AG08396 (cell line): ENCODE results near the gene LGALSL.

Source experiments
- DNase-seq: peaks from one replicate; pipeline ENCODE4 v3.0.0; 2012; ENCODE audit warnings: low spot score, mixed read lengths

LGALSL gene

DNA sequence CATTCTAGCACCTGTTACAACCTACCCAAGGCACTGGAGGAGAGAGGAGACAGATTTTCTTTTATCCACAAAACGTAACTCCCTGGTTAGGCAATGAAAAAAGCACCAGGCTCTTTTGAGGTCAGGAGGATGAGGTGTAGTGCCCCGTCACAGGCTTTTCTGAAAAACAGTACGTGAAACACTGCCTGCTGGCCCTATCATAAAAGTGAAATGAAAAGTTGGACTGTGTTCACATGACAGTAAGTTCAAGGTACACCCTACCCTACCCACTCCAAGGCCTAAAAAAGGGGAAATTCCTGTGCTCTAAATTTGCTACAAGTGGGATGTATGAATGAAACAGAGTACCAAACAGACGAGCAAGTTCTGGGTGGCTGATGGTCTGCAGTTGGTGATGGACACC lies 17.6 kb downstream of the LGALSL start:
- DNase-seq, result no peak

DNA sequence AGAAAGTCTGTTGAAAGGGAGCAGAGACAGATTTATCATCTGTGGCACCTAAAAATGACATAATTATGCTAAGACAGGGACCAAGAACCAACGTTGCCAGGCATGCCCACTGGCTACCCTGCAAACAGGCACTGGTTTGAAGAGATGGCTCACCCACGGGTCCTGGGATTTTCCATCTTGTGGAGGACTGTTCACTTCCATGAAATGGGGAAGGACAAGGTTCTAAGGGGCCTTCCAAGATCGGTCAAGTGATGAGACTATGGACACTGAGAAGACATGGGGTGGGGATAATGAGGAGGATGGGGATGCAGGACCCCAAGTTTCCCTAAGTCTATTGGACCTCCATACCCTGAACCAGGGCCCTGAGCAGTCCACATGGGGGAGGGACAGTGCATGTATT lies 18.9 kb downstream of the LGALSL start:
- no peak for DNase-seq

DNA sequence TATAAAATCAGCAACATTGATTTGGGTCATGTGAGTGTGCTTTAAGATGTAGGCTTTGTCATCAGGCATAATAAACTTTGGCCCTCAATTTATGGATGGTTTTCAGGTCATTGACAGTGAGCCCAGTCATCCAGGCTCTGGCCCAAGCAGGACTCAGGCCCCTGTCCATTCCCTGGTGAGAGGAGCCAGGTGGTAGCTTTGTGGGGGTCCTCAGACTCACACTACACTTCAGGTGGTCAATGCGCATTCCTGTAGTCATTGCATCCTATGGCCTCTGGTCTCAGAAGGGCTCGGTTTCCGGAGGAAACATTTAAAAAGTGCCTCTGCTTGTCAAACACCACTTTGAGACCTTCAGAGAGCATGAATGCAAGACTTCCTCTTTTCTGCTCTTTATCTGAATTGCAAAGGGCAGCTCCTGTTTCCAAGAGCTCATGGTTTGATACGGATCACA lies 20.2 kb downstream of the LGALSL start:
- DNase-seq, result no peak

DNA sequence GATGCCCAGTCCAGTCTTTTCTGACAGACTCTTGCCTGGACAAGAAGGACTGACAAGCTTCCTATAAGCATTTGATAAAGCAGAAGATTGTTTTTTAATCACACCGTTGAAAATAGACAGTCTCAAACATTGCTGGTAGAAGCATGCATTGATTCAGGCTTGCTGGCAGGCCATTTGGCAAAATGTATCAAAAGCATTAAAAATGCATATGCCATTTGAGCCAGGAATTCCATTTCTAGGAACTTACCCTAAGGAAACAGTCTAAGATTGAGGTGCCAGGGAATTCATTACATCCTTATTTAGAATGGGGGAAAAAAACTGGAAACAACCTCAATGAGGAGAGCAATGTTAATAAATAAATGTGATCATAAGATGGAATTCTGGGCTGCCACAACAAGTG lies 20.7 kb downstream of the LGALSL start:
- no peak for DNase-seq

DNA sequence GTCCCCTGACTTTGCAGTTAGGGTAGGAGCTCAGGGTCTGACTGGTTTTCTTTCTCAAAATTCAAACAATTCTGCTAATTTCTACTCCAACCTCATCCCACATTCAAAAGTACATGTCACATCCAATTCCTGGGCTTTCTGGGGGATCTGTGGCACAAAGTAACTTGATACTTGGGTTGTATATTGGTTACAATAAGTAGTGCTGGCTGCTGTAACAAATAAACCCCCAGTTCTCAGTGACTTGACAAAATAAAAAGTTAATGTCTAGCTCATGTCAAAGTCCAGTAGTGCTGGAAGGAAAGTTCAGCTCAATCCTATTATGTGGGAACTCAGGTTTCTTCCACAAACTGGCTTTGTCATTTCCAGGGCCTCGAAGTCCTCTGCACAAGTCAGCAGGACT lies 23.1 kb downstream of the LGALSL start:
- DNase-seq, result no peak

DNA sequence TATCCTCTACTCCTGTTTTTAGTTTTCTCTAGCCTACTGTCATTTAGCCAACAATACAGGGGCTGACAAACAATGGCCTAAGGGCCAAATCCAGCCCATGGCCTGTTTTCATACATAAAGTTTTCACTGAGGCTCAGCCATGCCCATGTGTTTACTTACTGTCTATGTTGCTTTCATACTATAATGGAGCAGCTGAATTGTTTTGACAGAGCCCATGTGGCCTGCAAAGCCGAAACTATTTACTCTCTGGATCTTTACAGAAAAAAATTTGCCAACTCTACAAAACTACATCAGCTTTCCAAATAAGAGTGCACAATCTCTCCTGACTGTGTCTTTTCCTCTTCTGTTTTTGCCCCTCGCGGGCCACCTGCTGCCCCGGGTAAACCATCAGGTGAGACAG lies 24.0 kb downstream of the LGALSL start:
- DNase-seq, result no peak

DNA sequence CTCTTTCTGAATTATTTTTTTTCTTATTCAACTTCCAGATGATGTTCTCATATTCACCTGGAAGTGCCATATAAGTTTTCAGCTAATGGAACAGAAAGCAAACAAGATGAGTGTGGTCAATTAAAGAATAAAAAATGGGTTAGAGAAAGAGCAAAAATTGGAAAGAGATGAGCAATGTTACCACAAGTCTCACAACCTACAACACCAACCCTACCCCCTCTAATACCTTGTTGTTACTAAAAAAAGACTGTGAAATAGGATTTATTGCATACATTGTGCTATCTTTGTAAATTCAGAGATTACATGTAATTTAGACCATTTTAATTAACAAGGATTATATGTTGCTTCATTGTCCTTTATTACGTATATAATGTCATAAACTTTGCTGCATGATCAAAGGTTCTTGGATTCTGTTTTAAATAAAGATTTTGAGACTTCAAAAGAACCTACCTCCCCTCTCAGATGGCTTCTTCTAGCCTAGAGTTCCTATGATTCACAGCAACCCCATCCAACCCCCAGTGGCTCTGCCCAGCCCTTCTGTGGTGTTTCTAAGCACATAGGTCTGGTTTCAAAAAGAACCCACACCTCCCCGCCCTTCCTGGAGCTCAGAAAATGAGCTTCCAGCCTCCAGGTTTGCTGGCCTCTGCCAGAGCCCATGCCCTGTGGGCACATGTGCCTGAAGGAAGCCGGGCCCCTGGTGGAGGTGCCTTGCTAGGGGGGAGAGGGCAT lies 24.7 kb downstream of the LGALSL start:
- no peak for DNase-seq

DNA sequence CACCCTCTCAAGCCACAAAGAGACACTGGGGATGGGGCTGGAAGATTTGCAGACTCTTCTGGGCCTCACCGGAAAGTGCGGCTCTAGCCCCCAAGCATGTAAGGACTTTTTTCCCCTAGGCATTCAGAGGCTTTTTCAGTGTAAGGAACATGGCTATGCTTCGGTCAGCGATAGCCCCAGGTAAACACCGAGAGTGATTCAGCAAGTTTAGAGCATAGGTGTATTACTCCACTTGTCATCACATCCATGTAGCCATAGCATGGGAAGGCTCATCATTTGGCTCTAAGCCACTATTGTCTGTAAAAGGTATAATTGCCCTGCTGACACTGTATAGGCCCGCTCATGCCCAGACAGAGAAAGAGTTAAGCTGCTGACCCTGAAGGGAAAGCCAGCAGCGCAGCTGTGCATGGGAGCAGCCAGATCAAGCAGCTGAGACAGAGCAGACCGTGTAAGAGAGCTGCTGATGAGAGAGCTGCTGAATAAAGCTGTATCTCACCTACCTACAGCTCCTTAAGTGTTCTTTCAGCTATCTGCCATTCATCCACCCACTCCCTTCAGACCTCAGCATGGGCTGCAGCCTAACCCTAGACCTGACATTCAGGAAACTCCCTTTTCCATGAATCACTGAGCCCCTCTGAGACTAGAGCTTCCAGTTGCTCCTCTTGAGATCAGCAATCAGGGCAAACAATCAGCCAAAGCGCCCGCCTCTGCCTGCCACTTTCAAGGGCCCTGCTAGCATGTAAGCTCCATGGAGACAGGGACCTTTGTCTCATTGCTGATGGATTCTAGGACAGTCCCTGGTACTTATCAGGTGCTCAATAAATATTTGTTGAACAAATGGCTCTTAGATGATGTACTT lies 25.5 kb downstream of the LGALSL start:
- DNase-seq, result no peak

DNA sequence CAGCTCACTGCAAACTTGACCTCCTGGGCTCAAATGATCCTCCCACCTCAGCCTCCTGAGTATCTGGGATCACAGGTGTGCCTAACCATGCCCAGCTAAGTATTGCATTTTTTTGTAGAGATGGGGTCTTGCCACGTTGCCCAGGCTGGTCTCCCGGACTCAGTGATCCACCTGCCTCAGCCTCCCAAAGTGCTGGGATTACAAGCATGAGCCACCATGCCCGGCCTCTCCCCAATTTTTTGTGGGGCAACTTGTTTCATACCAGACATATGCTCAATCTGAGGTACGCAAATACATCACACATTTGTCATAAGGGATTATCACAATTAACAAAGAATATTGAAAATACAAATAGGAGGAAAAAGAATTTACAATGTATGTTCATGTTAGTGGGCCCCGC lies 27.7 kb downstream of the LGALSL start:
- no peak for DNase-seq

DNA sequence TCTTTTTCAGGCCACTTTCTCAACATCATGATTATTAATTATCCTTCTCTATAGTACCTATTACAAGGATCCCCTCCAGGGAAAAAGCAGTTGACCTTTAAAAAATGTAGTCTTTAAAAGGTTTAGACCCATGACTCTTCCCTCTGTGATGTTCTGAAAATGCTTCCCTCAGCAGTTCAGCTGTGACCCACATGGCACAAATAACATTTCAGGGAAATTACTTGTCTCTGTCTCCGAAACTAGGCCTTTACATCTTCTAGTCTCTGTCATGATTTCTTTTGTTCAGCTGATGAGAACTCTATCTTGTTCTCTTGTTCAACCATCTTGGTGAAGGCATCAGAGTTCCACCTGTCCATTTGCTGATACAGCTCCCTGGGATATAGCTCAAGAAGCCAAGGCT lies 28.3 kb downstream of the LGALSL start:
- no peak for DNase-seq

DNA sequence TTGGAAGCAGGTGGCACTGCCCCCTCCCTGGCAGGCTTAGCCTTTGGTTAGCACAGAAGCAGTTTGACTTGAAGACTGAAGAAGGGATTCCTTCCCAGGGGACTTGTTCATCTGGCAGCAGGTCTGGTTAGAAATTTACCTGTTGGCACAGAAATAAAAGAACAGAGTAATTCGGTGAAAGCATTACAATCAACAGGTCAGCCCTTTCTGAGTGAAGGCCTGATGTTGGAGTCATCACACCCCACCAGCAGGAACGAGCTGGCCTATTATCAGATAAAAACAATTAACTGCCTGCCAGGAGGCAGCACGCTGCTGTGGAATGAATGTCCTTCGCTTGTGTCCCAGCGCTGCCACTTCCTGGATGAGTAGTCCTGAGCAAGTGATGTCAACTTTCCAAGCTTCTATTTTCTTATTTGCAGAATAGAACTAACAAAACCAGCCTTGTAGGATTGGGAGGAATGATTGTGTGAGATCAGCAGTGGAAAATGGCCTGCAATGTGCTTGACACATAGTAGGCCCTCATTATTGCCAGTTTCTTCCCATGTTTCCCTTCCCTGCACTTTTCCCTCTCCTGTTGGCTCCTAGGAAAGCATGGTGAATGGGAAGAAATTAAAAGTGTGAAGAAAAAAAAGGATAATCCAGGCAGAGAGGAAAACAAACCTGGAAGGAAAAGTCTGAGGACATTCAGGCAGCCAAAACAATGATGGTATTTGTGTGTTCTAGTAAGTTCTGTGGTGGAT lies 29.0 kb downstream of the LGALSL start:
- DNase-seq, result no peak

DNA sequence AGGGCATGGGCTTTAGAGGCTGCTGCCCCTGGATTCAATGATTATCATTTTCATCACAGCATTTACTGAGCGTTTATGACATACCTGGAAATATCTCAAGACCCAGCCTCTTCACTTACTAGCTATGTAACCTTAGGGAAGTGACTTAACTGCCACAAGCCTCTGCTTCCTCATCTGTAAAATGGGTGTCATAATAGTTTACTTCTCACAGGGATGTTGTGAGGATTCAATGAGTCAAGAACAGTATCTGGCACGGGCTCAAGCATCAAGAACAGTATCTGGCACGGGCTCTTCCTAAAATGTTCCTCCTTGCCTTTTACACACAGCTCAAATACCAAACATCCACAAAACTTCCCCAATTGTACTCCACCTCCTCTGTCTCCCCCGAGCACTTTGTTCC lies 31.4 kb downstream of the LGALSL start:
- DNase-seq, result no peak

DNA sequence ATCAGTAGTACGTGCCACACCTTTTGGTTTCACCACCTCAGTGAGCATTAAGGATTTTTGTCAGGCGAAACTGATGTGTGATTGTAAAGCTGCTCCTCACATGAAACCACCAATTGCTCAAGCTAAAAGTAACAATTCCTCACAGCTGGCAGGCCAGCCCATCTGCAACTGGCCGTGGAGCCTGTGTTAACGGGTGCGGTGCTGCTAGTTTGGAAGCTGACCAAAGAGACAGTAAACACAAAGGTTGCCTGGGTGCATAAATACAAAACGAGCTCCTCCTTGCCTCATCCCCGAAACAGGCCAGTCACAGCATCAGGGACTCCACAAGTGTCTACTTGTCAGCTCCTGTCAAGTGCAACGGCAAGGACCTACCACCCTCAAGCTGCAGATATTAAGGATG lies 32.0 kb downstream of the LGALSL start:
- no peak for DNase-seq

DNA sequence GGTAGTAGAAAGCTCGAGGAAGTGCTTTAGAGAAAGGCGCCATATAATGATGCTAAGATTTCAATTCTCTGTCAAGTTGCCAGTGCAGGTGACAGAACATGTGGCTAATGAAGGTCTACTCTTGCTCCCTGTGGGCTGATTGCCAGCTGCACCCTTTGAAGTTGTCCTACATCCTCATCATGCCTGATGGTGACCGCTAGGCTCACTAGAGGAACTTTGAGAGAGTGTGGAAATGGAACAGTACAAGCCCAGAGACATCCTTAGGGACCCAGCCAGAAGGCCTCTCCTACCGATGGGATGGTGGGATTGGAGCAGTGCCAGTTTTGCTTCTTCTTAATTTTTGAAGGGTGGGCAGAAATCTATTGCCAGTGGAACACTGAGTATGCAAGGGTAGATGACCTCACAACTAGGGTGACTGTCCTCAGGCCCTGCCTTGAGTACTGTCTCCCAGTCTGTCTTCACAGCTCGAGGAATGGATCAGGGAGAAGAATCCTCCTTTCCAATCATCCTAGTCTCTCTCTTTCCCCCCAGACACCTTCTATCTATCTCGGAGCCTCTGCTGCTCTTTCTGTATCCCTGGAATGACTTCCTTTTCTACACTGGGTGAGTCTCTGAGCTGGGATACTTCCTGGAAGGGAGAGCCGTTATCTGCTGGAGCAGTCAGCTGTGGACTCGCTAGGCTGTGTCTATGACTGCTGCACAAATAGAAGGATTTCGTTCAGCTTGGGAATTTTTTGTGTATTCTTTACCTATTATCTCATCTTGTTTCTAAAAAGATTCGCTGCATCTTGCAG lies 33.5 kb downstream of the LGALSL start:
- no peak for DNase-seq

DNA sequence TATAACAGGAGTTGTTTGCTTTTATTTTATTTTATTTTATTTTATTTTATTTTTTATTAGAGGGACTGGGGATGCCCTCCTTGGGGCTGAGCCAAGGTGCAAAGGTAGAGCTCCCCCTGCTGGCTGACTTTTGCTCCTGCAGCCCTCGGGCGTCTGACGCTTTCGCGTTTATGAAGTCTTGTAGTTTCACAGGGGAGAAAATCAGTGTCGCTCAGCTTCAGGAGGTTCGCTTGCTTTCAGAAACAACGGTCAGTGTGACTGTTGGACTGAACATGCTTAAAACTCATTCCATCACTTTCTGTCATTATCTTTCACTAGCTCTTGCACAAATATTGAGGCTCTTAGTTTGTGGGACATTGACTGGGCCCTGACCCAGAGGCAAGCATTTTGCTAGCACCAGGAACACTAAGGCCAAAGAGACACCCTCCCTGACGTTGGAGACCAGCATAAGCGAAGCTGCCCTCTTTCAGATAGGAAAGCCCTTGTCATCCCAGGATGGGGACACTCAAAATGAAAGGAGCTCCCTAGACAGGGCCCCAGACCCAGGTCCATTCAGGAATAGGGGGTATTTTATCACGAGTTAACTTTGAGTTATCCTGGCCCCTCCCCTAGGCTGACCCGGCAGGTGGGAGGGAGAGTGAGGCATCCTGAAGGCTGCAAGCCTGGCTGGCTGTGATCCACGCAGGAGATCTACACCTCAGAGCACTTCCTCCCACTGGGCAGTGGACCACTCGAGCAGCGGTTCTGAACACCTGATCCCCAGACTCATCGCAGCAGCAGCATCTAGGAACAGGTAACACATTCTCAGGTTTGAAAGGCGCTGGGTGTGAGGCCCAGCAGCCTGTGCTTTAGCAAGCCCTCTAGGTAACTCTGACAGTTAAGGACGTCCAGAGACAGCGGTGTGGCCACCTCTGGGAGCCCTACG lies 34.4 kb downstream of the LGALSL start:
- DNase-seq, result peak; percentile 64

DNA sequence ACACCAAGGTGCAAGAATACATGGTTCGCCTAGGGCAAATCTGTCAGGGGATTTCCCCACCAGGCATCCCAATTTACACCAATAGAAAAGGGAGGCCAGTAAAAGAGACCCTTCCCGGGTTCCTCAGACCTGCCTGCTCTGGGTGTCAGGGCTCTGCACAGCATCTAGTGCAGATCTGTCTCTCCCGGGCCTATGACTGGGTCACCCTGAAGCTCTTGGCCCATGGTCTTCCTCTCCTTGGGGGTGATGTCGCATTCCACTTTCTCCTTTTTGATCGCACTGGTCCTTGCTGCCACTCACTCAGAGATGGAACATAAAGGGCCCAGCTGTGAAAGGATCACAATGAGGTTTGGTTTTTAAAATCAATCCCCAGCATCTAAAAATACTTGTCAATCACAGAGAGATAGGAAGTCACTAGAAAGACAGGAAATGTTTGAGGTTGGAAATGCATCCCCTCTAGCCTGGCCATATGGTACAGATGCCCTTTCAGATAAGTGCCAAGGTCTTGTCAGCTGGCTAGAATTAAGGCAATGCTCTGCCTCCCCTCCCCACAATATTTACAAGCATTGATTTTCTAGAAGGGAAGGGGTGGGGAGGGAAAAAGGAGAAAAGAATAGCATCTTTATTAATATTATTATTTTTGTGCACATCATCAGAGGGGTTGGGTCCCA lies 35.3 kb downstream of the LGALSL start:
- DNase-seq, result no peak

DNA sequence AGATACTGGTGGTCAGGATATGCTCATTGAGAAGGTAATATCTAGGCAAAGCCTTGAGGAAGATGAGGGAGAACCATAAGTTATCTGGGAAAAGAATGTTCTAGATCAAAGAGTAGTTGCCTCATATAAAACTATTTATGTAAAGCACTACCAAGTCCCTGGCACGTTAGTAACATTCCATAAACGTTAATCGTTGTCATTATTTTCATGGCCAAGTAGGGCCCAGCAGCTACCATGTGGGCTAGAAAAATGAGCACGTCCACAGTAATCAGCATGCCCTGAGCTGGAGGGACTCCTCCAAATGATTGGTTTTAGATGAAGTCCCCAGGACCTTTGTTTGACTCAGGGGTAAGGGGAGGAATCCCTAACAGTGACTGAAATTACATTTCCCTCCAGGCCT lies 37.5 kb downstream of the LGALSL start:
- DNase-seq, result peak; percentile 16

DNA sequence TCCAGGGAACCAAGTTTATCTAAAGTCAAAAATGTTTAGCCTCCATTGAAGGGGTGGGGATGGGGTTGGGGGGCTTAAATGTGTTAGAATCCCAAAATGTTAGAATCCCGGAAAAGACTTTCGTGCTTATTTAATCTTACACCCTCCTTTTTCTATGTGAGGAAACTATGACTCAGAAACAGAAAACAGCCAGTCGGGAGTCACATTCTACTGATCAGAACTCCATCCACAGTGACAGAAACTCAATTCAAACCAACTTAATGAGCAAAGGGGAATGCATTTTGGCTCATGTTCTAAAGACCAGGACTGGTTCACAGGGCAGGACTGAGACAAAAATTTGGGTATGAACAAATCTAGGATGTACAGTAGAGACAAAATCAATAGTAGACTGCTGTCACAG lies 38.3 kb downstream of the LGALSL start:
- no peak for DNase-seq

DNA sequence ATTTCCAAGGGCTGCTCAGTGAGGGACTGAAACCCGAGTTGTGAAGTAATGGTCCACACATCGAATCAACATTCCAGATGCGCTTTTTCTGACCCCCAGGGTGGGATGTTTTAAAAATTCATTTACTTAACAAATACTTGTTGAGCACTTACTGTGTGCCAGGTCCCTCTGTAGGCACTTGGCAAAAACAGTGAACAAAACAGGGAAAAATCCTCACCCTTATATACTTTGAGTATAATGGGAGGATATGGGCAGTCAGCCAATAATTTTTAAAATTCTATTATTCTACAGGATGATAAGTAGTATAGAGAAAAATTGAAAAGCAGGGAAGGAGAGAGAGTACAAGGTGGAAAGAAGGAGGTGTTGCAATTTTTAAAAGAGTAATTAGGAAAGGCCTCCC lies 38.9 kb downstream of the LGALSL start:
- no peak for DNase-seq

DNA sequence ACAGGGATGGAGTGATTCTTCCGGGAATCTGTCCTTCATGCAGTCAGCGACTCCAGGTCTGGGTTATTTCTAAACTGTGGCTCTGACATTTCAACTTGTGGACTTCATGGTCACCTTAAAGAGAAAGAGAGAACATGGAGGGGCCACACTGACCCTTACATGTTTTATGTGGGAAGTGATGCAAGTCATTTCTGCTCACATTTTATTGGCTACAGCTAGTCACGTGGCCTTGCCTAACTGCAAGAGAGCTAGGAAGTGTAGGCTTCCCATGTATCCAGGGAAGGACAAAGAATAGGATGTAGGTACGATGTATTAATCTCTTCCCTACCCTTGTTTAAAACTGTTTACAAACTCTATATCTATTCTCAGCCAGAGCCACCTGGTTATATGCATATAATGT lies 39.8 kb downstream of the LGALSL start:
- DNase-seq, result no peak
